HepG2 (cell line): Measurements from ENCODE around the gene POU3F1. TPM values are rescaled to one million over a fixed set of nuclear protein-coding genes. Genes with fewer than 3 reads are reported as not detected.

Experiments
- CTCF ChIP-seq: sonication (generic); formaldehyde crosslinking; IDR thresholded peaks from 2 replicates; pipeline ENCODE4 v1.5.0; 2020; ENCODE audit warnings: mild to moderate bottlenecking, missing genetic modification reagents, moderate library complexity
- FOXK2 ChIP-seq: fragments of 450-650 bp; IDR thresholded peaks from 2 replicates; pipeline ENCODE4 v1.6.1; 2016
- HMG20B ChIP-seq: conservative IDR thresholded peaks from 2 replicates; pipeline ENCODE4 v1.6.1; 2016; ENCODE audit warnings: missing genetic modification reagents, missing compliant biosample characterization
- HNRNPH1 ChIP-seq: fragments of 200-400 bp; formaldehyde crosslinking; optimal IDR thresholded peaks from 2 replicates; pipeline ENCODE3; 2017; ENCODE audit warnings: mild to moderate bottlenecking, low read depth, low read length
- KAT2B ChIP-seq: fragments of 150-350 bp; IDR thresholded peaks from 2 replicates; pipeline ENCODE4 v1.6.1; 2014; ENCODE audit warnings: low read depth, low read length, borderline replicate concordance
- KDM3A ChIP-seq: IDR thresholded peaks from 2 replicates; pipeline ENCODE4 v1.6.1; 2018; ENCODE audit warnings: low read depth, missing compliant biosample characterization
- MTA3 ChIP-seq: sonication (generic); formaldehyde crosslinking; IDR thresholded peaks from 2 replicates; pipeline ENCODE4 v1.4.0; 2020; ENCODE audit warnings: missing genetic modification reagents
- MXD1 ChIP-seq: sonication (generic); formaldehyde crosslinking; IDR thresholded peaks from 2 replicates; pipeline ENCODE4 v1.4.0; 2020; ENCODE audit warnings: mild to moderate bottlenecking, missing genetic modification reagents
- NBN ChIP-seq: fragments of 450-650 bp; conservative IDR thresholded peaks from 2 replicates; pipeline ENCODE4 v1.6.1; 2017
- NFE2 ChIP-seq: sonication (generic); formaldehyde crosslinking; IDR thresholded peaks from 2 replicates; pipeline ENCODE4 v1.4.0; 2020; ENCODE audit warnings: missing genetic modification reagents
- POGK ChIP-seq: sonication (generic); formaldehyde crosslinking; conservative IDR thresholded peaks from 2 replicates; pipeline ENCODE4 v1.8.0; 2022; ENCODE audit warnings: mild to moderate bottlenecking, moderate library complexity, missing genetic modification reagents
- SMYD3 ChIP-seq: sonication (generic); formaldehyde crosslinking; IDR thresholded peaks from 2 replicates; pipeline ENCODE4 v1.8.1; 2023; ENCODE audit warnings: mild to moderate bottlenecking, missing genetic modification reagents
- TAF1 ChIP-seq: sonication (generic); formaldehyde crosslinking; IDR thresholded peaks from 2 replicates; pipeline ENCODE4 v1.4.0; 2020; ENCODE audit warnings: missing genetic modification reagents
- ZGPAT ChIP-seq: IDR thresholded peaks from 2 replicates; pipeline ENCODE4 v1.6.1; 2016; ENCODE audit warnings: mild to moderate bottlenecking
- ZNF207 ChIP-seq: fragments of 450-650 bp; IDR thresholded peaks from 2 replicates; pipeline ENCODE4 v1.6.1; 2016; ENCODE audit warnings: antibody characterized with exemption, borderline replicate concordance
- ZNF263 ChIP-seq: sonication (generic); formaldehyde crosslinking; IDR thresholded peaks from 2 replicates; pipeline ENCODE4 v1.4.0; 2020; ENCODE audit warnings: missing genetic modification reagents
- ZNF292 ChIP-seq: sonication (generic); formaldehyde crosslinking; IDR thresholded peaks from 2 replicates; pipeline ENCODE4 v1.8.1; 2022; ENCODE audit warnings: mild to moderate bottlenecking, low read depth, missing genetic modification reagents, borderline replicate concordance
- ZNF574 ChIP-seq: sonication (generic); formaldehyde crosslinking; IDR thresholded peaks from 2 replicates; pipeline ENCODE4 v1.4.0; 2020; ENCODE audit warnings: missing genetic modification reagents
- ZNF576 ChIP-seq: sonication (generic); formaldehyde crosslinking; IDR thresholded peaks from 2 replicates; pipeline ENCODE4 v1.4.0; 2020; ENCODE audit warnings: mild to moderate bottlenecking, missing genetic modification reagents
- ZNF607 ChIP-seq: sonication (generic); formaldehyde crosslinking; IDR thresholded peaks from 2 replicates; pipeline ENCODE4 v1.5.1; 2020; ENCODE audit warnings: missing genetic modification reagents, mild to moderate bottlenecking, borderline replicate concordance
- ZNF674 ChIP-seq: sonication (generic); formaldehyde crosslinking; IDR thresholded peaks from 2 replicates; pipeline ENCODE4 v1.5.0; 2020; ENCODE audit warnings: low read depth, mild to moderate bottlenecking, missing genetic modification reagents
- ZNF713 ChIP-seq: sonication (generic); formaldehyde crosslinking; IDR thresholded peaks from 2 replicates; pipeline ENCODE4 v1.4.0; 2020; ENCODE audit warnings: mild to moderate bottlenecking, missing genetic modification reagents
- polyA plus RNA-seq, 8 experiments: library from polyadenylated mRNA; depleted of rRNA in 3 of 8; stranded (reverse) in 7 of 8; unstranded in 1 of 8; fragments of >200 nt; fragmentation: Illumina TruSeq in 4 of 8; extraction: Trizol in 4 of 8; gene quantifications; 2 replicates each; pipeline versions ENCODE4 v1.2.1 to v1.2.3, GENCODE V29; 2011 to 2016; ENCODE audit warnings: low read depth in 4 of 8, missing spikeins in 1 of 8, mixed read lengths in 1 of 8; ENCODE audit not compliant: insufficient read depth in 1 of 8
- total RNA-seq, 5 experiments: library from RNA; depleted of rRNA; stranded (reverse); fragments of >200 nt; fragmentation: Illumina TruSeq; extraction: Trizol; gene quantifications; 2 replicates each; pipeline ENCODE4 v1.2.3, GENCODE V29; 2016; ENCODE audit warnings: low read depth in 1 of 5

The POU3F1 gene
- total and polyA plus RNA-seq, 2 of the 13 experiments (the other 11 are each of a cell fraction or from before 2014, with no cell fraction given), result not detected

GRCh38 chr1:38009088-38009840, 37.3 kb downstream of the POU3F1 start (continued):
- no peak for TF ChIP-seq ZGPAT (CRISPR knock-in tag)
- TF ChIP-seq HMG20B, result no peak
- TF ChIP-seq POGK (CRISPR knock-in tag), result no peak
- peak; percentile 39; the same call in 1 of the 2 replicates for TF ChIP-seq ZNF292 (CRISPR knock-in tag)
- no peak for TF ChIP-seq ZNF574 (CRISPR knock-in tag)
- TF ChIP-seq ZNF576 (CRISPR knock-in tag), result no peak
- TF ChIP-seq KAT2B, result no peak
- TF ChIP-seq CTCF (CRISPR knock-in tag), result 0 out of 2 replicates have a peak, but pooled peaks have one; percentile 14
- no peak for TF ChIP-seq MTA3
- no peak for TF ChIP-seq ZNF713
- no peak for TF ChIP-seq FOXK2
- TF ChIP-seq HNRNPH1, result no peak
- no peak for TF ChIP-seq ZNF607 (CRISPR knock-in tag)
- TF ChIP-seq MXD1 (CRISPR knock-in tag), result no peak
- peak; percentile 17; the same call in 1 of the 2 replicates for TF ChIP-seq NFE2 (CRISPR knock-in tag)
- no peak for TF ChIP-seq SMYD3 (CRISPR knock-in tag)
- TF ChIP-seq TAF1, result no peak
- TF ChIP-seq ZNF207, result no peak
- TF ChIP-seq ZNF674 (CRISPR knock-in tag), result no peak
- TF ChIP-seq ZNF263 (CRISPR knock-in tag), result peak; percentile 43; the same call in 1 of the 2 replicates
- TF ChIP-seq NBN, result no peak
- TF ChIP-seq KDM3A (CRISPR knock-in tag), result no peak
